ENCODE measurements around the gene TPH2.

The TPH2 gene

GRCh38 chr12:71967211-71967610 lies 28.6 kb downstream of the TPH2 start:
- DNase-seq, result no peak

DNA sequence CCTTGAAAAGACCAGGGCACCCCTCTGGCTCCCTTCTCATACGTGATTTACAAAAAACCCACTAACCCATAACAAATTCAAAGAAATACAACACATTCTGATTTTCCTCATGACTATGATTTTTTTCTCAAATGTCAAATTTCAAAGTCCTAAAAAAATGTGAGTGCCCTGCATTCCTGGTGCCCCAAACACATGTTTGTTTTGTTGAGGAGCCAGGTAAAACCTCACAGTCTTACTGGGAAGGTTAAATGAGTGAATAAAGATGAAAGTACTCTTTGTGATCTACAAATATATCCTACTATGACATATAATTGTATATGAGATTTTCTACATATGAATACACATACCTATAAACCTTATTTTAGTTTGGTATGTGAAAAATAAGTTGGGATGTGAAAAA lies 30.7 kb downstream of the TPH2 start:
- no peak for DNase-seq

DNA sequence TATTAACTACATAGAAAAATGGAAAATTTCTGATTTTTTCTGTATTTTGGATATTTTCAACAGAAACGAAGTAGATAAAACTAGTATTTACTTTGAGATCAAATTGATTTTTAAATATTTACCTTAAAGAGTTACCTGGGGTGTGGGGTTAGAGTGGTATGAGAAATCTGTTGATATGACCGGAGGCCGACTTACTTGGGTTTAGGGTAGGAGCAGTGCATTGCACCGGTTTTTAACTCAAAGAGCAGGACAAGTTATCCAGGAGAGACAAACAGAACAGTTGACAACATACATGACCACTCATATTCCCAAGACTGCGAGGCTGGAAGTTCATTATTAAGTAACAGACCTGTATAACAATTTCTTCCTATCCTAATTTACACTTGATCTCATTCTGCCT lies 31.4 kb downstream of the TPH2 start:
- DNase-seq, result no peak

DNA sequence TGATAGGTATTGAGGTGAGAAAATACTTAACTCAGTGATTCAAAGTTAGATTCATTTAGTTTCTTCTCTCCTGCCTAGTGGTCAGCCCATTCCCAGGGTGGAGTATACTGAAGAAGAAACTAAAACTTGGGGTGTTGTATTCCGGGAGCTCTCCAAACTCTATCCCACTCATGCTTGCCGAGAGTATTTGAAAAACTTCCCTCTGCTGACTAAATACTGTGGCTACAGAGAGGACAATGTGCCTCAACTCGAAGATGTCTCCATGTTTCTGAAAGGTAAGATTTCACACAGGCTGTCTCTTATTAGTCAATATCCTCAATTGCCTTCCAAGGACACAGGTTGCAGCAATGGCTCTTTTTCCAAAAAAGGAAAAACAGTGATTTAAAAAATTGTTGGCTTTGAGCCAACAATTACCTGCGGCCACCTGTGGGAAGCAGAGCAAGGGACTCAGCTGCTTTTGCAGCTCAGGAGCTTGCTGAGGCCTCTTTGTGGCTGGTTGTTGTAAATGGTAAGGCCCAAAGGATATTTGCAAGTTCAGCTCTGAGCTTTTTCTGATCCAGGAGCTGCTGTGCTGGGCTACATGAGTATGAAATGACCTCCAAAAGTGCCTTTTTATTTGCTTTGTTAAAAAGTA lies 33.9 kb downstream of the TPH2 start:
- no peak for DNase-seq

GRCh38 chr12:71973687-71974086 lies 35.0 kb downstream of the TPH2 start:
- DNase-seq, result no peak

DNA sequence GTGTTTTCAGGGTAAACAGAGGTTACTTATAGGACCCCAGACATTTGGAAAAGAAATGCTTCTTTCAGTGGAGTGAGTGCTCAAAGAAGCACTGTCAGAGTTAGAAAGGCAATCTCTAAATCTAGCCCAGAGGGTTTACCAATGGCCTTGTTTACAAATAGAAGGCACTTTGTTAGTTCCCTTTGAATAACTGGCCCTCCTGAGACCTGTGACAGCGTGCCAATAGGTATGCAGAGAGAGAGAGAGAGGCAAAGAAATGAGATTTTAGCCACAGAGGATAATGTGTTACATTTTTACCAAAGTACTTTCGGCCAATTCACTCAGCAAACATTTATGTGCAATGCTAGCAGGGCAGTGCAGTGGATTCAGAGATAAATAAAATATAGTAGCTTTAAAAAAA lies 41.9 kb downstream of the TPH2 start:
- no peak for DNase-seq

DNA sequence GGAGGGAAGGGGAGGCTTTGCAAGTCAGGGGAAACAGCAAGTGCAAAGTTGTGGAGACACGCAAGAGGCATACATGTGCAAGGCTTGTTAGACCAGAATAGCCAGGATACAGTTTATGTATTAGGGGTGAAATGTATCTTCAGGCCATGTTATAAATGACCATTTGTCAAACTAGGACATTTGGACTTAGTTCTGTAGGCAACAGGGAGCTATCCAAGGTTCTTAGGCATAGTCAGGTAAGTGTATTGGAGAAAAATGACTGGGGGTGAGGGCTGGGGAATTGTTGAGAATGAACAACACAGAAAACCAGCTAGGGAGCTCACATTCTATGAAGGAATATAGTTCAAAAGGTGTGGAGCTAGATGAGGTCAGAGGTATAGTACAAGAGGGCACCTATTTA lies 42.5 kb downstream of the TPH2 start:
- no peak for DNase-seq

DNA sequence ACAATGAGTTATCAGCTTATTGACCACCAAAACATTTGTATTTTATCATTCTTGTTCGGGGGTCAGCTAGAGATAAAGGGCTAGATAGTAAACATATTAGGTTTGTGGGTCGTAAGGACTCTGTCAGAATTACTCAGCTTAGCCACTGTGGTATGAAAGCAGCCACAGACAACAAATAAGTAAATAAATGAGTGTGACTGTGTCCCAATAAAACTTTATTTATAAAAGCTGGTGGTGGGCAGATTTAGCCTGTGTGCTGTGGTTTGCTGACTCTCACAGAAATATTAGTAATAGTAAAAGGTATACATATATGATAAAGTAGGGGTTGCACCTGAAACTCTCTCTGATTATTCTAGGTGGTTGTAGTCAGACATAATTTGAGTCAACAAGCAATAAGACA lies 56.1 kb downstream of the TPH2 start:
- no peak for DNase-seq

DNA sequence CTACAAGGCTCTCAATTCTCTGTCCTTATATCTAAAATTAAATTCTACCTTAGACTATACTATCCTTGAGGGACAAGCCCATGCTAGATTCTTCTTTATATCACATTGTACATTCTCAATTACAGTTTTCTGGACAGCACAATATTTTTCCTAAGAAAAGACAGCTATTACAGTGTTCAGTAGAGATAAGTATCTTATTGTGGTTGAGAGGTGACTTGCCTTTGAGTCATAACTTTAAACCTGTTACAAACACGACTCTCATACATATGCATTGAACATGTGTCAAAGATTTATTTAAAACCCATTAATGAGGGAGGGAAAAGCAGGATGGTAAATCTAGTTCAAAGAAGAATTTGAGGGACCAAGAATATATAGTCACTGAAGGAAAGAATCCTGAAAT lies 61.1 kb downstream of the TPH2 start:
- no peak for DNase-seq

DNA sequence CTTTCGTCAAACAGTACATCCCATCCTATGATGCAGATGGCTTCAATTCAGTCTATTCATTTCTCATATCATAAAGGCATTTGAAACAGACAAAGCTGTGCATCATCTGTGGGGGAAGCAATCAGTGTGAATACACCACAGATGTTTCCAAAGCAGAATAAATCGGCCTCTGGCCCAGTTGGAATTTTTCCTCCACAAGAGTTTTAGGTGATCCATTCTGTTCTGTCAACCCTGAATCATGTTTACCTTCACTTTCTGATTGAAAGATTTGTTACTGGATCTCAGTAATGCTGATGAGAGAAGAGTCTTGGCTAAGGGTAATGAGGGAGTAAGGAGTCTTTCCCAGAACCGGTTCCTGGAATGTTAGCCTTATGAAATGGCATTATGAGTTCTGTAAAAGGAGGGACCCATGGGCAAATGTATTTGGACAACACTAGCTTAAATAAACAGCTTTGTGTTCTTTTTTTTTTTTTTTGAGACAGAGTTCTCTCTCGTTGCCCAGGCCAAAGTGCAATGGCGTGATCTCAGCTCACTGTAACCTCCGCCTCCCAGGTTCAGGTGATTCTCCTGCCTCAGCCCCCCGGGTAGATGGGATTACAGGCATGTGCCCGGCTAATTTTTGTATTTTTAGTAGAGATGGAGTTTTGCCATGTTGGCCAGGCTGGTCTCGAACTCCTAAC lies 62.5 kb downstream of the TPH2 start:
- DNase-seq, result no peak

DNA sequence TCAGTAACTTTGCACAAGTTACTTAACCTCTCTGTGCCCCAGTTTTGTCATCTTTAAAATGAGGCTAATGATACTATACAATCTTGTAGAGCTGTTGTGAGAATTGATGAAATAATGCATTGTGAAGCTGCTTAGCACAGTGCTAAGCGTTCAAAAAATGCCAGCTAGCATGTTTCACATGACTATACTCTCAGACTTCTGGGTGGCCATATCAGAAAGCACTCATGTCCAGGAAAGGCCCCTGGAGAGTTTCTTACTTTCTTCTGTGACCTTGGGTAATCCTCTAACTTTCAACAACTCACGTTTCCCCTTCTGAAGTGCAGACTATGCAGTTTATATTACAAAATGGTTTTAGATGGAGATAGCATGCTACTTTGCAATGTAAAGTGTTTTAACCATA lies 68.1 kb downstream of the TPH2 start:
- DNase-seq, result no peak

DNA sequence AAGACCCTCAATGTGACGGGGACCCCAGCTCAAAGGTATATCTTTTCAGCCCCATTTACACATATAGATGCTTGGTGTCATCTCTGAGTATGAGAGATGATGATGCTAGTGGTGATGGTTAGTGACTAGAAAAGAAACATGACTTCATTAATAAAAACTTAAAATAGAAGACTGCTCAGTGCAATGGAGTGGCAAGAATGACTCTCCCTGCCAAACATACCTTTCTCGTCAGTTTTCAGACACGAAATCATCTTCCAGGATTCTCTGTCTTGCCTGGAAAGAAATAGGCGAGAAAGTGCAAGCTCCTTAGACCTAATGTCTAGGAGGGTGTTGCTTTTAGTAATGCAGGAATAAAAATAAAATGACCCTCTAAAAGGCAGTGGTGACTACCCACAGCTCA lies 71.7 kb downstream of the TPH2 start:
- DNase-seq, result no peak

GRCh38 chr12:72011374-72011773 lies 72.7 kb downstream of the TPH2 start:
- no peak for DNase-seq

DNA sequence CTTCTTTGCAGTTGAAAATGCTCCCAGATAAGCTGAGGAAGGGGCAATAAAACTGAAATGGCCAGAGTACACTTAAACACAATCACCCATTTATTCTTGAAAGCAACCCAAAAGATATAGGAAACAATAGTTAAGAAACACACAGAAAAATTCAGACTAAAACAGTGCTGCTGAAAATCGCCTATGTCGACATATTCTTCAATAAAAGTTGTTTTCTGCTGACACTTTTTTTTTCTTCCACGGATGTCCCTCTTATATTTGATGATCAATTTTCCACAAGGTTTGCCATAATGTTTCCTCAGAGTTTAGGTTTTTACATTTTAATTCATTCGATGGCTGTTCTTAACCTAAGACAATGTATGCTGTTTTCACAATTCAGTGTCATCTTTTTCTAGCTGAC lies 74.2 kb downstream of the TPH2 start:
- no peak for DNase-seq

DNA sequence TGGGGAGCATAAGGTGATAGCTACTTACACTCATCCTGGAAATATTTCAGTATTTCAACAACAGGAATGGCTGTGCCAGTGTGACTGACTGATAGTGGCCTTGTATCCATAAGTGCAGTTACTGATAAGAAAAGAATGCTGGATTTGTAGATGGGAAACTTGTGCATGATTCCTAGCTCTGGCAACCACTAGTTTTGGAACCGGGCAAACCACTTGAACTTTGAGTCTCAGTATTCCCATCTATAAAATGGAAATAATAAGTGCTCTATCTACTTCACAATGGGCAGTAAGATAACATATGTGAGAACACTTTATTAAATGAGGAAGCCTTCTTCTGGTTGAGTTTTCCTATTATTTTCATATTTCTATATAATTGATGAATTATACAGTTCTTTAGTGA lies 77.2 kb downstream of the TPH2 start:
- no peak for DNase-seq

DNA sequence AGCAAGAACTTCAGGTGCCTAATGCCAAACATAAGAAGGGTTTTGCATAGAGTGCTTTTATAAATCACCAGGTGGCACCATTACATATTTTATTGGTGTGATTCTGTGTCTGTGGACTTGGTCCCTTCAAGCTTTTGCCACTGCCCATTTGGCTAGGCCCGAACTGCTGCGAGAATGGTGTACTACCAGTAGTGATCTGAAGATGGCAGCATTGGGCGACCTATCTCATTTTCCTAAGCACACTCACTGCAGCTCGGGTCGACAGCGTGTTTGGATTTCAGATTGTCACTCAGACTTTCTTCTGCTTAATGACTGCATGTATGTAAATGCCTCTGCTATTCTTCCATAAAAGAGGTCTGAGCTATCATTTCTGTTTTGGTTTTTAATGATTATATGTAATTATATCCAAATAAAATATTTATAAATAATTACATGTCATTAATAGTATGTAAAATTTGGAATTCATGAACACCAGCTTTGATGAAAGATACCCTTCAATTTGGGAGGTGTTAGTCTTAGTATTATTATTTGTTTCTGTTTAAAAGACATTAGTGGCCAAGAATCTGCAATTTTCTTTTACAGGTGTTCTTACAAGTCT lies 78.5 kb downstream of the TPH2 start:
- DNase-seq, result peak; percentile 64 to 66

DNA sequence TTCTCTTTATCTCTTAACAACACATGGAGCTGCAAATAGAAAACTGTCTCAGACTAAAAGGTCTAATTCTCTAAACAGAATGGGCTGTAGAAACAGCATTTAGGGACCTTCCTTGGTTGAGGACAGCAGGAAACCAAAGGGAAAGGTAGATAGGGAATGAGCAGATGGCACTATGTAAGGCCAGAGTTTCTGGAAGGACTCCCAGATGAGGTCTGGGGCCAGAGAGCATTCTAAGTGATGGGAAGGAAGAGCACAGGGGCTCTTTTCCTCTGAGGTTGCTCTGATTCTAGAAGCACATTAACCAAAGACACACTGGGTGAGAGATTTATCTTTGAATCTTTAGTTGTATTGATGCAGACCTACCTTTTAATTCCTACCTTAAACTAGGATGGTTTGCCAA lies 79.4 kb downstream of the TPH2 start:
- DNase-seq, result no peak

GRCh38 chr12:72024613-72025012 lies 86.0 kb downstream of the TPH2 start:
- DNase-seq, result no peak

DNA sequence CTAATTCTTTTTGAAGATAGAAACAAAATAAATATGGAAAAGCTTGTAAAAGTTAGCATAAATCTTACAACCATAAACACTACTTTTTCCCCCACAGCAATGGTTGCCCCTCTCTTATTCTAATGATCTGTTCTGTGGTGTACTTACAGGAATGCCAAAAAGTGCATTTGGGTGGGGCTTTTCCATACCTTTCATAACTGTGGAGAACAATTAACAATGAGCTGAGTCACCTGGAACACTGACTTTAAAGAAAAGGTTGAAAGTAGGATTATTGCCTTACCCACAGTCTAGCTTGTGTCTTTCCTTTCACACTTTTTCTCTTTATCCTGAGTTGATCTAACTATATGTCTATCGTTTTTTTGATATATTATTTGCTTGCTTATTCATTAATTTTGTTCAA lies 86.9 kb downstream of the TPH2 start:
- no peak for DNase-seq

DNA sequence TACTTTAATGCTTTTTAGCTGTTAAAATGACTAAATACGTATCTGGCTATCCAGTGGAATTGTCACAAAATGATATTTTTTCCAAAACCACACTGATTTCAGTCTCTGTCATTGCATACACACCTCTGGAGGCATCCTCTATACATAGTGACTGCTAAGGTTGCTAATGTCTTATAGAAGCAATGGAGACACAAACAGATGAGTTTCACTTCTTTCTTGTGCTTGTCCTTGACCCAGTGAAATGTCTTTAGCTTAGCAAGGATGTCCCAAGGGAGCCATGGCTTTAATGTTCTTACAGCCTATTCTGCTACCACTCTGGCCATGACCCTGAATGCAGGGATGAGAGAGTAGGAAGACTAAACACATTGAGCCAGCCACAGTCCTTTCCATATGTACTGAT lies 90.3 kb downstream of the TPH2 start:
- no peak for DNase-seq

- DNase-seq, result no peak
These were observed 91.6 kb downstream of the TPH2 start for GRCh38 chr12:72030277-72030676.

DNA sequence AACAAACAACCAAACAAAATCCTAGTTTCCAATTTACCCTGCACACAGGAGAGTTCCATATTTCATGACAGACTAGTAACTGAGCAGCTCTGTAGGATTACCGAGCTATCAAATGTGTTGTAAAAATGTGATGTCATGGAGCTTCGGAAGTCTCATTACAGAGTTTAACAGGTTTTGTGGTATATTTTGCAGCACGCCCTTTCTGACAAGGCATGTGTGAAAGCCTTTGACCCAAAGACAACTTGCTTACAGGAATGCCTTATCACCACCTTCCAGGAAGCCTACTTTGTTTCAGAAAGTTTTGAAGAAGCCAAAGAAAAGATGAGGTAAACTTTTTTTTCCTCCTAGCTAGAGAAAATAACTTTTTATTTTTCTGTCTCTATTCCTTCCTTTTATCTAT lies 92.4 kb downstream of the TPH2 start:
- DNase-seq, result no peak

DNA sequence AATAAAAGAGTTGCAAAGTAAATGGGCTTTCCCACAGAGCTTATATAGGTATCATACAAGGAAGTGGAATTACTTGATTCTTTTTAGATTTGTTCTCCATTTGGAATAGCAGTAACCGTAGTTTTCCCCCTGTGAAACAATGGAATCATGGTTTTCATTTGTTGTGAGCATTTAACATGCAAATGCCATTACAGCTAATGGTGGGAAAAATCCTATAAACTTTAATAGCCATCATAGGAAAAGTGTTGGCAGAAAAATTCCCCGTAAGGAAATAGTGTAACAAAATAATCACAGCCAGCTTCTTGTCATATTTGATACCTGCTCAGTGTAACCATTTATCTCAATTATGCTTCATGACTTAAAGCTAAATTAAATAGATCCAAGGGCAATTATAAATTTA lies 95.3 kb downstream of the TPH2 start:
- DNase-seq, result no peak

GRCh38 chr12:72035625-72036024 lies 97.0 kb downstream of the TPH2 start:
- DNase-seq, result no peak

GRCh38 chr12:72036393-72036792 lies 97.7 kb downstream of the TPH2 start:
- DNase-seq, result no peak

Measured in stimulated activated CD4-positive, alpha-beta T cell treated with anti-CD3 and anti-CD28 coated beads, Interleukin-2, amount 100 ng/mL, for 48 hours (primary cell).